Measurements from ENCODE around the gene TNRC18.

DNA sequence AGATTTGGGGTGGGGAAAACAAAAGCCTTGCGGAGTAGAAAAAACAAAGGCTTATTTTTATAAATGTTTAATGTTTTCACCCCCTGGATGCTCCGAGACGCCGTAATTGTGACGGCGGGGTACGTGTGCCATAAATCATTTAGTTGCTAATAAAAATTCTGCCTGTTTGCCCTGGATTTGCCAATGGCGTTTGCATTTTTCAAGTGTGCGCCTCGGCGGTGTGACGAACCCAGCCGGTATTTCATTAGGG, 2.5 kb upstream of the TNRC18 start:
- TF ChIP-seq POLR2A (IDR thresholded peaks at IDR 0.05; ENCODE audit: low read length) (no peak), GATA1 (IDR thresholded peaks at IDR 0.05; ENCODE audit: low read depth, low read length) (no peak)
